Naive thymus-derived CD4-positive, alpha-beta T cell (primary cell): ENCODE results near the gene HIPK2. TPM values are rescaled to one million over a fixed set of nuclear protein-coding genes. Genes with fewer than 3 reads are reported as not detected.
A peak's percentile ranks its signal among the peaks of the same experiment; 100 is the strongest.

Source experiments
- ATAC-seq: fragments of 150-1000 bp; cut with Tn5 transposase; 2 replicates; pipeline ENCODE4 v1.10.0; 2021; ENCODE audit warnings: mild to moderate bottlenecking, moderate library complexity
- CTCF ChIA-PET: fragments of 350-600 bp; sonication (Branson Sonifier 250); formaldehyde crosslinking; loops from one replicate; lab custom pipeline; 2021; ENCODE audit warnings: antibody characterized with exemption; lab: Charles Lee
- POLR2A ChIA-PET: fragments of 350-600 bp; sonication (Branson Sonifier 250); formaldehyde crosslinking; loops from one replicate; lab custom pipeline; 2021; ENCODE audit warnings: antibody characterized with exemption, inconsistent platforms; lab: Charles Lee
- DNase-seq, 9 donors: peaks; one replicate each; pipeline versions ENCODE4 v3.0.0 to v3.0.0-alpha.2; 2020 to 2022; ENCODE audit warnings: mixed read lengths in 1 of 9
- H3K27ac ChIP-seq: one replicate; pipeline ENCODE4 v1.7.0; 2013; ENCODE audit warnings: mild to moderate bottlenecking, low read depth, low read length, moderate library complexity
- H3K27me3 ChIP-seq, 2 donors: one replicate each; pipeline ENCODE4 v1.7.0; 2013; ENCODE audit warnings: low read length in 2 of 2, mild to moderate bottlenecking in 2 of 2, moderate library complexity in 2 of 2; ENCODE audit not compliant: control insufficient read depth in 2 of 2, insufficient read depth in 2 of 2
- H3K36me3 ChIP-seq, 3 experiments: 1 replicate in 2 of 3; 2 replicates in 1 of 3; pipeline ENCODE4 v1.7.0; 2013; ENCODE audit warnings: low read length in 3 of 3, mild to moderate bottlenecking in 3 of 3, moderate library complexity in 1 of 3; ENCODE audit not compliant: insufficient read depth in 3 of 3, control insufficient read depth in 2 of 3
- H3K4me1 ChIP-seq, 2 donors: one replicate each; pipeline ENCODE4 v1.7.0; 2013; ENCODE audit warnings: low read length in 2 of 2, mild to moderate bottlenecking in 2 of 2, moderate library complexity in 1 of 2; ENCODE audit not compliant: control insufficient read depth in 2 of 2, insufficient read depth in 2 of 2
- H3K4me3 ChIP-seq: 2 replicates; pipeline ENCODE4 v1.7.0; 2013; ENCODE audit warnings: mild to moderate bottlenecking, low read length
- H3K9me3 ChIP-seq, 3 experiments: 1 replicate in 2 of 3; 2 replicates in 1 of 3; pipeline ENCODE4 v1.7.0; 2013; ENCODE audit warnings: low read length in 3 of 3; ENCODE audit not compliant: control insufficient read depth in 2 of 3
- H3K27ac Mint-ChIP-seq, 9 donors: one replicate each; pipeline ENCODE4 v1.8.0; 2020 to 2022; ENCODE audit warnings: mixed read lengths in 9 of 9, mild to moderate bottlenecking in 8 of 9, moderate library complexity in 5 of 9, inconsistent platforms in 2 of 9
- H3K27me3 Mint-ChIP-seq, 5 donors: one replicate each; pipeline ENCODE4 v1.8.0; 2021 to 2022; ENCODE audit warnings: mixed read lengths in 5 of 5, mild to moderate bottlenecking in 1 of 5
- H3K36me3 Mint-ChIP-seq, 5 donors: one replicate each; pipeline ENCODE4 v1.8.0; 2020 to 2022; ENCODE audit warnings: mixed read lengths in 5 of 5, mild to moderate bottlenecking in 3 of 5, inconsistent platforms in 1 of 5
- H3K4me1 Mint-ChIP-seq, 7 donors: one replicate each; pipeline ENCODE4 v1.8.0; 2020 to 2022; ENCODE audit warnings: mixed read lengths in 7 of 7, mild to moderate bottlenecking in 3 of 7, inconsistent platforms in 1 of 7
- H3K4me3 Mint-ChIP-seq, 10 donors: one replicate each; pipeline ENCODE4 v1.8.0; 2020 to 2022; ENCODE audit warnings: mild to moderate bottlenecking in 10 of 10, mixed read lengths in 10 of 10, moderate library complexity in 6 of 10, inconsistent platforms in 2 of 10
- H3K9me3 Mint-ChIP-seq, 11 donors: one replicate each; pipeline ENCODE4 v1.8.0; 2020 to 2022; ENCODE audit warnings: mixed read lengths in 11 of 11, mild to moderate bottlenecking in 4 of 11, inconsistent platforms in 1 of 11, moderate library complexity in 1 of 11
- intact Hi-C, 2 donors: fragments of 100-400 bp; cut with micrococcal nuclease; formaldehyde crosslinking; loops; one replicate each; pipeline ENCODE4 v1.15.1; 2023
- polyA plus RNA-seq, 2 donors: library from polyadenylated mRNA; unstranded; fragments of 300-500 nt; fragmentation: Illumina TruSeq; gene quantifications; one replicate each; pipeline ENCODE4 v1.2.3, GENCODE V29; 2021
- total RNA-seq, 6 experiments: library from RNA in 5 of 6; stranded (reverse) in 5 of 6; gene quantifications; 1 replicate in 5 of 6; 2 replicates in 1 of 6; pipeline ENCODE4 v1.2.3 and lab custom pipeline; 2021 to 2026

HIPK2 gene
- total and polyA plus RNA-seq, 7 experiments from 2014 or later: 4.6 to 44.0 (median 36.1) TPM

GRCh38 chr7:139687211-139687954, 90.4 kb downstream of the HIPK2 start:
- CTCF ChIA-PET: interaction anchor here (1.2 kb wide), 1 partner anchor 18 kb away, joined by 4 read pairs; no protein-coding TSS in a partner anchor
- peaks cover 0 to 15% (median 0%) of the 10 kb centered on the region in 3 experiments for H3K36me3 ChIP-seq
- Mint-ChIP-seq H3K4me3 (no peak overlapping the region), H3K27me3 (no peaks in the 10 kb centered on the region), H3K9me3 (peaks cover 3 to 17% (median 8%) of the 10 kb centered on the region in 11 donors), H3K36me3 (peaks cover 17 to 66% (median 55%) of the 10 kb centered on the region in 5 donors), H3K4me1 (peaks cover 20 to 51% (median 31%) of the 10 kb centered on the region in 7 donors), H3K27ac (peak overlapping the region in 1 of 9 donors; percentile 24)
- peaks cover 0 to 9% of the 10 kb centered on the region in 2 donors for H3K4me1 ChIP-seq
- ATAC-seq (no peak), DNase-seq (no peak)
- H3K27me3 ChIP-seq: no peaks in the 10 kb centered on the region
- H3K9me3 ChIP-seq: no peaks in the 10 kb centered on the region
- POLR2A ChIA-PET: no interaction called here
- intact Hi-C loops: no loop called here
- no peak overlapping the region for H3K27ac ChIP-seq
- H3K4me3 ChIP-seq: no peak overlapping the region

- intact Hi-C loops: loop anchor here in 1 of 2 donors (5.0 kb wide), 1 partner anchor 54 kb away; no protein-coding TSS in a partner anchor
- peak overlapping the region in 4 of 9 donors; percentile 21 to 72 (median 47) for H3K27ac Mint-ChIP-seq
Measured at GRCh38 chr7:139683137-139683921, 94.5 kb downstream of the HIPK2 start.

GRCh38 chr7:139682136-139683013, 95.4 kb downstream of the HIPK2 start:
- Mint-ChIP-seq H3K4me1 (peaks cover 20 to 73% (median 54%) of the 10 kb centered on the region in 7 donors), H3K27ac (peak overlapping the region in 5 of 9 donors; percentile 6 to 81 (median 69)), H3K27me3 (no peaks in the 10 kb centered on the region), H3K9me3 (peaks cover 1 to 14% (median 8%) of the 10 kb centered on the region in 11 donors), H3K4me3 (peak overlapping the region in 4 of 10 donors; percentile 25 to 39 (median 26)), H3K36me3 (peaks cover 9 to 49% (median 34%) of the 10 kb centered on the region in 5 donors)
- Histone ChIP-seq H3K36me3 (no peaks in the 10 kb centered on the region), H3K27ac (no peak overlapping the region), H3K9me3 (no peaks in the 10 kb centered on the region), H3K4me3 (no peak overlapping the region), H3K4me1 (peaks cover 3 to 22% of the 10 kb centered on the region in 2 donors), H3K27me3 (no peaks in the 10 kb centered on the region)
- DNase-seq (peak in 1 of 9 donors; percentile 50), ATAC-seq (peak; percentile 38)
- ChIA-PET POLR2A (no interaction called here), CTCF (interaction anchor here (0.8 kb wide), 1 partner anchor 97 kb away, joined by 3 read pairs; no protein-coding TSS in a partner anchor)
- intact Hi-C loops: loop anchor here in 1 of 2 donors (5.0 kb wide), 1 partner anchor 55 kb away; no protein-coding TSS in a partner anchor

More at GRCh38 chr7:139683137-139683921, 94.5 kb downstream of the HIPK2 start:
- peak overlapping the region in 2 of 10 donors; percentile 18 to 39 for H3K4me3 Mint-ChIP-seq
- Histone ChIP-seq H3K27me3 (no peaks in the 10 kb centered on the region), H3K4me3 (no peak overlapping the region), H3K27ac (no peak overlapping the region), H3K36me3 (peaks cover 0 to 4% (median 0%) of the 10 kb centered on the region in 3 experiments), H3K4me1 (peaks cover 3 to 22% of the 10 kb centered on the region in 2 donors), H3K9me3 (no peaks in the 10 kb centered on the region)
- POLR2A ChIA-PET: interaction anchor here (0.6 kb wide), 1 partner anchor 33 kb away, joined by 3 read pairs; no protein-coding TSS in a partner anchor
- peaks cover 26 to 78% (median 58%) of the 10 kb centered on the region in 7 donors for H3K4me1 Mint-ChIP-seq
- peaks cover 12 to 58% (median 41%) of the 10 kb centered on the region in 5 donors for H3K36me3 Mint-ChIP-seq
- H3K9me3 Mint-ChIP-seq: peaks cover 4 to 14% (median 8%) of the 10 kb centered on the region in 11 donors
- no peaks in the 10 kb centered on the region for H3K27me3 Mint-ChIP-seq
- DNase-seq: no peak
- no peak for ATAC-seq
- CTCF ChIA-PET: interaction anchor here (0.6 kb wide), 1 partner anchor 105 kb away, joined by 3 read pairs; no protein-coding TSS in a partner anchor

GRCh38 chr7:139681812-139682135, 96.0 kb downstream of the HIPK2 start:
- DNase-seq (no peak), ATAC-seq (no peak)
- Mint-ChIP-seq H3K4me3 (peak overlapping the region in 3 of 10 donors; percentile 25 to 39 (median 27)), H3K27me3 (no peaks in the 10 kb centered on the region), H3K4me1 (peaks cover 20 to 72% (median 54%) of the 10 kb centered on the region in 7 donors), H3K9me3 (peaks cover 1 to 13% (median 8%) of the 10 kb centered on the region in 11 donors), H3K36me3 (peaks cover 9 to 46% (median 31%) of the 10 kb centered on the region in 5 donors), H3K27ac (peak overlapping the region in 3 of 9 donors; percentile 69 to 81 (median 72))
- Histone ChIP-seq H3K4me3 (no peak overlapping the region), H3K4me1 (peaks cover 3 to 22% of the 10 kb centered on the region in 2 donors), H3K27me3 (no peaks in the 10 kb centered on the region), H3K27ac (no peak overlapping the region), H3K36me3 (no peaks in the 10 kb centered on the region), H3K9me3 (no peaks in the 10 kb centered on the region)
- intact Hi-C loops: loop anchor here in 1 of 2 donors (5.0 kb wide), 1 partner anchor 56 kb away; no protein-coding TSS in a partner anchor
- POLR2A ChIA-PET: no interaction called here
- CTCF ChIA-PET: no interaction called here

GRCh38 chr7:139681463-139681755, 96.4 kb downstream of the HIPK2 start:
- Histone ChIP-seq H3K27me3 (no peaks in the 10 kb centered on the region), H3K4me1 (peaks cover 3 to 22% of the 10 kb centered on the region in 2 donors), H3K4me3 (no peak overlapping the region), H3K9me3 (no peaks in the 10 kb centered on the region), H3K27ac (no peak overlapping the region), H3K36me3 (no peaks in the 10 kb centered on the region)
- Mint-ChIP-seq H3K27me3 (no peaks in the 10 kb centered on the region), H3K4me1 (peaks cover 20 to 69% (median 51%) of the 10 kb centered on the region in 7 donors), H3K4me3 (peak overlapping the region in 4 of 10 donors; percentile 11 to 39 (median 32)), H3K27ac (peak overlapping the region in 4 of 9 donors; percentile 32 to 72 (median 42)), H3K36me3 (peaks cover 6 to 42% (median 28%) of the 10 kb centered on the region in 5 donors), H3K9me3 (peaks cover 1 to 11% (median 5%) of the 10 kb centered on the region in 11 donors)
- CTCF ChIA-PET: interaction anchor here (0.7 kb wide), 1 partner anchor 36 kb away, joined by 3 read pairs; no protein-coding TSS in a partner anchor
- ATAC-seq (no peak), DNase-seq (no peak)
- POLR2A ChIA-PET: no interaction called here
- intact Hi-C loops: loop anchor here in 1 of 2 donors (5.0 kb wide), 1 partner anchor 56 kb away; no protein-coding TSS in a partner anchor
